Measurements from ENCODE around the gene TFPI.
A peak's percentile ranks its signal among the peaks of the same experiment; 100 is the strongest.
"Not testable (repeated sequence)": the region's sequence is repeated elsewhere in the genome, so short reads cannot be mapped to it uniquely, and the experiment has no call there.

TFPI gene

DNA sequence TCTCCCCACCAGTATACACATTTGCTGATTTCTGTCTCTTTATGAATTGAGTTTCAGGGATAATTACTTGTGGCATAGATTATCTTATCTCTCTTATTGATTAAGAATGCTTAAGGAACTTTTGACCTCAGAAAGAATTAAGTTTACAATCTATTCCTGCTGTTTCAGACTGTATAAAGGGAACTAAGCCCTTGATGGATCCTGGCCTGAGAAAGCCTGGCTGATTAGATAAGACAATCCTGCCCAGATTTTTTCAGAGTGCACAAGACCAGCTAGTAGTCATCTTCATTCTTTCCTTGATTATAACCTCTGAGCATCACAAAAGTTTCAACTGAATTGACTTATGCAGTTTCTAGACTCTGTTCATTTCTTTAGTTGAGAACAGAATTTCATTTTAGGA is 22.7 kb upstream of the TFPI start:
- Histone ChIP-seq H3K9me3 (ENCODE audit: control insufficient read depth, low read length) (no peaks in the 10 kb centered on the region), H3K4me3 (ENCODE audit: low read depth, low read length) (no peak overlapping the region), H3K27me3 (ENCODE audit: control insufficient read depth, insufficient read depth, low read length) (no peaks in the 10 kb centered on the region), H3K27ac (no peak overlapping the region), H3K4me1 (no peaks in the 10 kb centered on the region), H3K9ac (no peak overlapping the region), H3K79me2 (no peaks in the 10 kb centered on the region), H3K36me3 (ENCODE audit: control insufficient read depth, insufficient read depth, low read length) (no peaks in the 10 kb centered on the region), H2AFZ (peak overlapping the region; percentile 16), H3K4me2 (ENCODE audit: low read length) (no peak overlapping the region)
- TF ChIP-seq, protein P1, sequence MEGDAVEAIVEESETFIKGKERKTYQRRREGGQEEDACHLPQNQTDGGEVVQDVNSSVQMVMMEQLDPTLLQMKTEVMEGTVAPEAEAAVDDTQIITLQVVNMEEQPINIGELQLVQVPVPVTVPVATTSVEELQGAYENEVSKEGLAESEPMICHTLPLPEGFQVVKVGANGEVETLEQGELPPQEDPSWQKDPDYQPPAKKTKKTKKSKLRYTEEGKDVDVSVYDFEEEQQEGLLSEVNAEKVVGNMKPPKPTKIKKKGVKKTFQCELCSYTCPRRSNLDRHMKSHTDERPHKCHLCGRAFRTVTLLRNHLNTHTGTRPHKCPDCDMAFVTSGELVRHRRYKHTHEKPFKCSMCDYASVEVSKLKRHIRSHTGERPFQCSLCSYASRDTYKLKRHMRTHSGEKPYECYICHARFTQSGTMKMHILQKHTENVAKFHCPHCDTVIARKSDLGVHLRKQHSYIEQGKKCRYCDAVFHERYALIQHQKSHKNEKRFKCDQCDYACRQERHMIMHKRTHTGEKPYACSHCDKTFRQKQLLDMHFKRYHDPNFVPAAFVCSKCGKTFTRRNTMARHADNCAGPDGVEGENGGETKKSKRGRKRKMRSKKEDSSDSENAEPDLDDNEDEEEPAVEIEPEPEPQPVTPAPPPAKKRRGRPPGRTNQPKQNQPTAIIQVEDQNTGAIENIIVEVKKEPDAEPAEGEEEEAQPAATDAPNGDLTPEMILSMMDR (IDR thresholded peaks at IDR 0.05), result no peak

DNA sequence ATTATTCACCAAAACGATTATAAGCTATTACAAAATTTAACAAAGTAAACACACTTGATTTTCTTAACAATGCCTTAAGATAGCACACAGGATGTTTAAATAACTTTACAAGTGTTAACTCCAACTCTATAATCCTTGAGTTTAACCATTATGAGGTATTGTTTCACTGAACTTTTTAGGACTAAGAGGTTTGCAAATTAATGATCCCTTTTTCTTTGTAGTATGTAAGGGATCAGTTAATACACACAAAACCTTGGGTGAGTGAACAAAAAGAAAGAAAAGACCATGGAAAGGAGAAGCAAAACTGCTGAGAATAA is 21.5 kb upstream of the TFPI start:
- Histone ChIP-seq H3K9ac (no peak overlapping the region), H3K4me2 (ENCODE audit: low read length) (no peak overlapping the region), H3K27me3 (ENCODE audit: control insufficient read depth, insufficient read depth, low read length) (no peaks in the 10 kb centered on the region), H2AFZ (no peak overlapping the region), H3K27ac (no peak overlapping the region), H3K9me3 (ENCODE audit: control insufficient read depth, low read length) (no peaks in the 10 kb centered on the region), H3K4me1 (no peaks in the 10 kb centered on the region), H3K4me3 (ENCODE audit: low read depth, low read length) (no peak overlapping the region), H3K36me3 (ENCODE audit: control insufficient read depth, insufficient read depth, low read length) (no peaks in the 10 kb centered on the region), H3K79me2 (no peaks in the 10 kb centered on the region)
- TF ChIP-seq, protein P1 (IDR thresholded peaks at IDR 0.05), result no peak

DNA sequence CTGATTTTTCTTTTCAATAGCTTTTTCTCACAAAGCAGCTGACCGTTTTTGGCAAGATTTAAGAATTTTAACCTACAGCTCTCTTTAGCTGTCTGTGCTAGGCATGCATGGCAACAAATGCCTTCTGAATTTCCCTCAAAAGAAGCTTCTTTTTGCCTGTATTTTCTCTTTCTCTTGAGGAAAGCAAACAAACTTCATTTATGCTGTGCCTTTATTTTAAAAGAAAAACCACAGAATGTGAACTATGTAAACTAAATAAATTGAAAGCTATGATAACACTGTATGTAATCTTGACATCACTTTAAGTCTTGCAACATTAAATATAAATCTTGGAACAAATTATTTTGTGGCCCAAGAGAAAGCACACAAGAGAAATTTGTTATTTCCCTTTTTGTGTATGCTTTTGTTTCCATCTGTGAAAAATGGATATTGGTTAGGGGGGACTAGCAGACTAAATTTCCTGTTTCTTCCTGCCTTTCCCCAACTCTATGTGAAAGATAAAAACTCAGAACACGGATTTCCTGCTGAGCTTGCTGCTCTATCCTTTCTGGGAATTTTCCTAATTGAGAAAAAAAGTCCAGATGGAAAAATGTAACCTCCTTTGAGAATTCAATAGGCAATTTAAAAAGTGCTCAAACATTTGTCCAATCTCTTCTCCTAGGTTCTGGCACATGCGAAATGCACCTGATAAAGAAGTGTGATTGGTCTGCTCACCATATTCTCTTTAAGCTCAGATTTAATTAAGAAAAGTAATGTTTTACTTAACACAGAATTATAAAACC is 20.9 kb upstream of the TFPI start:
- Histone ChIP-seq H3K36me3 (ENCODE audit: control insufficient read depth, insufficient read depth, low read length) (no peaks in the 10 kb centered on the region), H3K4me3 (ENCODE audit: low read depth, low read length) (no peak overlapping the region), H3K79me2 (no peaks in the 10 kb centered on the region), H3K9ac (no peak overlapping the region), H3K27me3 (ENCODE audit: control insufficient read depth, insufficient read depth, low read length) (no peaks in the 10 kb centered on the region), H3K4me1 (no peaks in the 10 kb centered on the region), H3K27ac (no peak overlapping the region), H3K9me3 (ENCODE audit: control insufficient read depth, low read length) (no peaks in the 10 kb centered on the region), H3K4me2 (ENCODE audit: low read length) (no peak overlapping the region), H2AFZ (no peak overlapping the region)
- TF ChIP-seq, protein P1 (IDR thresholded peaks at IDR 0.05), result no peak

DNA sequence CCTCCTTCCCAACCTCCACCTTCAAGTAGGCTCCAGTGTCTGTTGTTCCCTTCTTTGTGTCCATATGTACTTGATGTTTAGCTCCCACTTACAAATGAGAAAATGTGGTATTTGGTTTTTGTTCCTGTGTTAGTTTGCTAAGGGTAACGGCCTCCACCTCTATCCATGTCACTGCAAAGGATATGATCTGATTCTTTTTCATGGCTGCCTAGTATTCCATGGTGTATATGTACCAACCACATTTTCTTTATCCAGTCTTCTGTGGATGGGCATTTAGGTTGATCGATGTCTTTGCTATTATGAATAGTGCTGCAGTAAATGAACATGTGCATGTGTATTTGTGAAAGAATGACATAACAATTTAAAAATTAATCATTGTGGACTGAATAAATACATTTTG is 19.5 kb upstream of the TFPI start:
- TF ChIP-seq, protein P1 (IDR thresholded peaks at IDR 0.05), result no peak
- Histone ChIP-seq H3K9ac (no peak overlapping the region), H3K27ac (no peak overlapping the region), H3K9me3 (ENCODE audit: control insufficient read depth, low read length) (no peaks in the 10 kb centered on the region), H3K4me2 (ENCODE audit: low read length) (no peak overlapping the region), H2AFZ (no peak overlapping the region), H3K79me2 (no peaks in the 10 kb centered on the region), H3K4me1 (no peaks in the 10 kb centered on the region), H3K4me3 (ENCODE audit: low read depth, low read length) (no peak overlapping the region), H3K36me3 (ENCODE audit: control insufficient read depth, insufficient read depth, low read length) (no peaks in the 10 kb centered on the region), H3K27me3 (ENCODE audit: control insufficient read depth, insufficient read depth, low read length) (no peaks in the 10 kb centered on the region)

DNA sequence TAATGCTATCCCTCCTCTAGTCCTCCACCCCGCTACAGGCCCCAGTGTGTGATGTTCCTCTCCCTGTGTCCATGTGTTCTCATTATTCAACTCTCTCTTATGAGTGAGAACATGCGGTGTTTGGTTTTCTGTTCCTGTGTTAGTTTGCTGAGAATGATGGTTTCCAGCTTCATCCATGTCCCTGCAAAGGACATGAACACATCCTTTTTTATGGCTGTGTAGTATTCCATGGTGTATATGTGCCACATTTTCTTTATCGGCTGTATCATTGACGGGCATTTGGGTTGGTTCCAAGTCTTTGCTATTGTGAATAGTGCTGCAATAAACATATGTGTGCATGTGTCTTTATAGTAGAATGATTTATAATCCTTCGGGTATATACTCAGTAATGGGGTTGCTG is 17.8 kb upstream of the TFPI start:
- H3K27me3 ChIP-seq (ENCODE audit: control insufficient read depth, insufficient read depth, low read length); H3K79me2 ChIP-seq; H3K27ac ChIP-seq; H3K9ac ChIP-seq; H3K36me3 ChIP-seq (ENCODE audit: control insufficient read depth, insufficient read depth, low read length); H2AFZ ChIP-seq; H3K9me3 ChIP-seq (ENCODE audit: control insufficient read depth, low read length); H3K4me3 ChIP-seq (ENCODE audit: low read depth, low read length); H3K4me1 ChIP-seq; H3K4me2 ChIP-seq (ENCODE audit: low read length): not testable (repeated sequence)
